Measurements from ENCODE around the gene PPWD1. TPM values are rescaled to one million over a fixed set of nuclear protein-coding genes. Genes with fewer than 3 reads are reported as not detected.

The PPWD1 gene
- total and polyA plus RNA-seq, 2 of the 13 experiments (the other 11 are each of a cell fraction or from before 2014, with no cell fraction given): 7.4 to 44.3 TPM

DNA sequence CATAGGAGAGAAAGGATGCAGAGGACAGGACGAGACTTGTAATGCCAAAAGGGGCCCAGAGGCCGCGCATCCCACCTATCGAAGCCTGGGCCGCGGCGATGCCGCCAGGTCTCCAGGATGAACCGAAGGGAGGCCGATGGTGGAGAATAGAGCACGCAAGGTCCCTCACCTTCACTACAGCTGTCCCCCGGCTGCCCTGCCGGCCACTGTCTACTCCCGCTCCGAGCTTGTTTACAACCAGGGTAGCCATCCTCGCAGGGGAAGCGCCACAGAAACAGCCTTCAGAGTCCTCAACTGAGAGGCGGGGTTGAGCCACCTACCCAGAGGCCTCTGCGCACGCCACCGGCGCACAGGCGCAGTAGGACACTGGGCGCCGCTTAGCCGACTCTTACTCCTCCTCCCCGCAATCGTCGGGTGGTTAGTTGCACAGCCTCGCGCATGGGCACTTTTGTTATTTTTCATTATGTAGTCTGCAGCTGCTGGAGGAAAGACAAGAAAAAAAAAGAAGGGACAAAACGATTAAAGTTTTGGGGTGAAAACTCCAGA is 61.0 kb downstream of the PPWD1 start, which contains the start of gene TRIM23 (continued):
- no peak for TF ChIP-seq ZEB1 (IDR thresholded peaks at IDR 0.05; ENCODE audit: insufficient replicate concordance, low read depth)
- TF ChIP-seq MYC (CRISPR knock-in tag; IDR thresholded peaks at IDR 0.05; ENCODE audit: borderline replicate concordance): no peak; the same call in 1 of the 2 replicates
- TF ChIP-seq ZNF569 (CRISPR knock-in tag; IDR thresholded peaks at IDR 0.05; ENCODE audit: borderline replicate concordance): no peak
- TF ChIP-seq XRCC5 (optimal IDR thresholded peaks at IDR 0.05; ENCODE audit: low read length): peak; percentile 52
- no peak for TF ChIP-seq ZNF577 (CRISPR knock-in tag; IDR thresholded peaks at IDR 0.05; ENCODE audit: borderline replicate concordance, low read depth)
- TF ChIP-seq, protein P1, sequence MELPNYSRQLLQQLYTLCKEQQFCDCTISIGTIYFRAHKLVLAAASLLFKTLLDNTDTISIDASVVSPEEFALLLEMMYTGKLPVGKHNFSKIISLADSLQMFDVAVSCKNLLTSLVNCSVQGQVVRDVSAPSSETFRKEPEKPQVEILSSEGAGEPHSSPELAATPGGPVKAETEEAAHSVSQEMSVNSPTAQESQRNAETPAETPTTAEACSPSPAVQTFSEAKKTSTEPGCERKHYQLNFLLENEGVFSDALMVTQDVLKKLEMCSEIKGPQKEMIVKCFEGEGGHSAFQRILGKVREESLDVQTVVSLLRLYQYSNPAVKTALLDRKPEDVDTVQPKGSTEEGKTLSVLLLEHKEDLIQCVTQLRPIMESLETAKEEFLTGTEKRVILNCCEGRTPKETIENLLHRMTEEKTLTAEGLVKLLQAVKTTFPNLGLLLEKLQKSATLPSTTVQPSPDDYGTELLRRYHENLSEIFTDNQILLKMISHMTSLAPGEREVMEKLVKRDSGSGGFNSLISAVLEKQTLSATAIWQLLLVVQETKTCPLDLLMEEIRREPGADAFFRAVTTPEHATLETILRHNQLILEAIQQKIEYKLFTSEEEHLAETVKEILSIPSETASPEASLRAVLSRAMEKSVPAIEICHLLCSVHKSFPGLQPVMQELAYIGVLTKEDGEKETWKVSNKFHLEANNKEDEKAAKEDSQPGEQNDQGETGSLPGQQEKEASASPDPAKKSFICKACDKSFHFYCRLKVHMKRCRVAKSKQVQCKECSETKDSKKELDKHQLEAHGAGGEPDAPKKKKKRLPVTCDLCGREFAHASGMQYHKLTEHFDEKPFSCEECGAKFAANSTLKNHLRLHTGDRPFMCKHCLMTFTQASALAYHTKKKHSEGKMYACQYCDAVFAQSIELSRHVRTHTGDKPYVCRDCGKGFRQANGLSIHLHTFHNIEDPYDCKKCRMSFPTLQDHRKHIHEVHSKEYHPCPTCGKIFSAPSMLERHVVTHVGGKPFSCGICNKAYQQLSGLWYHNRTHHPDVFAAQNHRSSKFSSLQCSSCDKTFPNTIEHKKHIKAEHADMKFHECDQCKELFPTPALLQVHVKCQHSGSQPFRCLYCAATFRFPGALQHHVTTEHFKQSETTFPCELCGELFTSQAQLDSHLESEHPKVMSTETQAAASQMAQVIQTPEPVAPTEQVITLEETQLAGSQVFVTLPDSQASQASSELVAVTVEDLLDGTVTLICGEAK (IDR thresholded peaks at IDR 0.05): no peak
- TF ChIP-seq, protein P1 (CRISPR knock-in tag; IDR thresholded peaks at IDR 0.05): no peak
- no peak for TF ChIP-seq TBL1XR1 (IDR thresholded peaks at IDR 0.05; ENCODE audit: borderline replicate concordance, low read length, partially characterized antibody)
- no peak for TF ChIP-seq NFKBIZ (CRISPR knock-in tag; IDR thresholded peaks at IDR 0.05)
- peak; percentile 13; the same call in 1 of the 2 replicates for TF ChIP-seq MYPOP (CRISPR knock-in tag; IDR thresholded peaks at IDR 0.05)
- TF ChIP-seq ZNF235 (CRISPR knock-in tag; IDR thresholded peaks at IDR 0.05; ENCODE audit: borderline replicate concordance): no peak
- peak; percentile 89; the same call in 1 of the 2 replicates for TF ChIP-seq PAX8 (CRISPR knock-in tag; IDR thresholded peaks at IDR 0.05; ENCODE audit: borderline replicate concordance)
- TF ChIP-seq SRSF1 (optimal IDR thresholded peaks at IDR 0.05; ENCODE audit: low read depth, low read length): no peak
- no peak for TF ChIP-seq ZNF263 (CRISPR knock-in tag; IDR thresholded peaks at IDR 0.05)
- peak; percentile 83 for TF ChIP-seq FOXA3 (CRISPR knock-in tag; IDR thresholded peaks at IDR 0.05)
- TF ChIP-seq ZNF737 (CRISPR knock-in tag; IDR thresholded peaks at IDR 0.05; ENCODE audit: borderline replicate concordance): no peak
- TF ChIP-seq ZNF713 (CRISPR knock-in tag; IDR thresholded peaks at IDR 0.05): no peak
- TF ChIP-seq KLF13 (CRISPR knock-in tag; IDR thresholded peaks at IDR 0.05): no peak
- TF ChIP-seq, protein P2, sequence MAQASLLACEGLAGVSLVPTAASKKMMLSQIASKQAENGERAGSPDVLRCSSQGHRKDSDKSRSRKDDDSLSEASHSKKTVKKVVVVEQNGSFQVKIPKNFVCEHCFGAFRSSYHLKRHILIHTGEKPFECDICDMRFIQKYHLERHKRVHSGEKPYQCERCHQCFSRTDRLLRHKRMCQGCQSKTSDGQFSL (CRISPR knock-in tag; IDR thresholded peaks at IDR 0.05): no peak
- no peak for TF ChIP-seq U2AF1 (optimal IDR thresholded peaks at IDR 0.05; ENCODE audit: low read depth, low read length)
- TF ChIP-seq ZC3H4 (CRISPR knock-in tag; IDR thresholded peaks at IDR 0.05; ENCODE audit: borderline replicate concordance): no peak

All from HepG2 (cell line).